HCT116 (cell line): ENCODE results near the gene ANKFN1. TPM values are rescaled to one million over a fixed set of nuclear protein-coding genes. Genes with fewer than 3 reads are reported as not detected.

Experiments used
- ATAC-seq: fragments of 200-7000 bp; cut with Tn5 transposase; 2 replicates; pipeline ENCODE4 v1.9.1; 2020; ENCODE audit warnings: mild to moderate bottlenecking, moderate library complexity
- BruUV-seq: library from RNA; stranded (reverse); fragments of 400-500 nt; replicated peaks from 2 replicates; lab custom pipeline; 2021; lab: Mats Ljungman, UMichigan
- CTCF ChIA-PET: fragments of 300-600 bp; sonication (Branson Sonifier 250); formaldehyde crosslinking; loops from one replicate; lab custom pipeline; 2021; ENCODE audit warnings: antibody characterized with exemption; lab: Charles Lee
- POLR2A ChIA-PET: fragments of 300-600, 350-600 bp; sonication (Branson Sonifier 250); formaldehyde crosslinking; loops from one replicate; lab custom pipeline; 2021; ENCODE audit warnings: antibody characterized with exemption; lab: Charles Lee
- RAD21 ChIA-PET, 2 experiments: fragments of 300-600 bp; sonication (Branson Sonifier 250); formaldehyde crosslinking; loops; one replicate each; lab custom pipeline; 2023; ENCODE audit warnings: low total read pairs in 2 of 2; ENCODE audit not compliant: uncharacterized antibody in 2 of 2, unreplicated experiment in 2 of 2, low non-redundant PET in 1 of 2; lab: Charles Lee
- DNase-seq: peaks from one replicate; pipeline ENCODE4 v3.0.0-alpha.2; 2010; ENCODE audit warnings: low read depth, low spot score
- H2AFZ ChIP-seq: fragments of 200-600 bp; shearing (Covaris generic), sonication (generic); 2 replicates; pipeline ENCODE4 v1.6.1; 2017; ENCODE audit warnings: low read depth, mixed run types, mixed read lengths, antibody characterized with exemption, low read length; ENCODE audit not compliant: poor library complexity, severe bottlenecking
- H3K27ac ChIP-seq: 2 replicates; pipeline ENCODE4 v1.5.1; 2012; ENCODE audit warnings: low read depth, low read length
- H3K27me3 ChIP-seq: fragments of 200-600 bp; sonication (generic); 2 replicates; pipeline ENCODE4 v1.6.1; 2016; ENCODE audit warnings: mixed run types, low read length, mixed read lengths; ENCODE audit not compliant: insufficient read depth
- H3K36me3 ChIP-seq, 2 experiments: fragments of 200-500 bp in 1 of 2; fragments of 200-600 bp in 1 of 2; sonication (Bioruptor generic) in 1 of 2; sonication (generic) in 1 of 2; 2 replicates each; pipeline versions ENCODE4 v1.5.1 to v1.6.1; 2014 to 2016; ENCODE audit warnings: low read length in 2 of 2, inconsistent platforms in 1 of 2, mixed read lengths in 1 of 2, mixed run types in 1 of 2; ENCODE audit not compliant: insufficient read depth in 2 of 2, control insufficient read depth in 1 of 2
- H3K4me1 ChIP-seq, 2 experiments: fragments of 200-600 bp in 1 of 2; sonication (generic) in 1 of 2; 2 replicates each; pipeline versions ENCODE4 v1.5.1 to v1.6.1; 2012 to 2017; ENCODE audit warnings: low read length in 2 of 2, inconsistent platforms in 1 of 2, mild to moderate bottlenecking in 1 of 2, mixed read lengths in 1 of 2, mixed run types in 1 of 2, moderate library complexity in 1 of 2; ENCODE audit not compliant: insufficient read depth in 2 of 2, control insufficient read depth in 1 of 2
- H3K4me2 ChIP-seq: fragments of 200-600 bp; sonication (generic); 2 replicates; pipeline ENCODE4 v1.6.1; 2017; ENCODE audit warnings: mixed run types, low read length, mixed read lengths
- H3K4me3 ChIP-seq, 2 experiments: fragments of 200-600 bp in 1 of 2; sonication (generic) in 1 of 2; replicated peaks in 1 of 2; 2 replicates each; pipeline ENCODE4 v1.5.1; 2011 to 2016; ENCODE audit warnings: low read length in 2 of 2, control low read depth in 1 of 2, low read depth in 1 of 2, mild to moderate bottlenecking in 1 of 2, mixed read lengths in 1 of 2, mixed run types in 1 of 2
- H3K79me2 ChIP-seq: fragments of 200-600 bp; sonication (generic); 2 replicates; pipeline ENCODE4 v1.6.1; 2017; ENCODE audit warnings: mild to moderate bottlenecking, mixed run types, low read length, moderate library complexity, mixed read lengths; ENCODE audit not compliant: insufficient read depth
- H3K9ac ChIP-seq: fragments of 200-600 bp; sonication (generic); 2 replicates; pipeline ENCODE4 v1.6.1; 2016; ENCODE audit warnings: low read length, mixed read lengths
- H3K9me2 ChIP-seq: fragments of 200-600 bp; sonication (generic), shearing (Covaris generic); 2 replicates; pipeline ENCODE4 v1.6.1; 2017; ENCODE audit warnings: mixed run types, mild to moderate bottlenecking, moderate library complexity; ENCODE audit not compliant: insufficient read depth
- H3K9me3 ChIP-seq, 2 experiments: fragments of 200-500 bp in 1 of 2; fragments of 200-600 bp in 1 of 2; sonication (Bioruptor generic) in 1 of 2; sonication (generic) in 1 of 2; 2 replicates each; pipeline ENCODE4 v1.6.1; 2014 to 2017; ENCODE audit warnings: low read length in 2 of 2, mixed read lengths in 2 of 2, inconsistent platforms in 1 of 2, low read depth in 1 of 2, mild to moderate bottlenecking in 1 of 2, mixed run types in 1 of 2, moderate library complexity in 1 of 2; ENCODE audit not compliant: control insufficient read depth in 1 of 2, insufficient read depth in 1 of 2
- H4K20me1 ChIP-seq: fragments of 200-600 bp; sonication (generic), shearing (Covaris generic); 2 replicates; pipeline ENCODE4 v1.6.1; 2017; ENCODE audit warnings: mixed run types, mild to moderate bottlenecking, moderate library complexity; ENCODE audit not compliant: insufficient read depth
- CBX3 ChIP-seq: IDR thresholded peaks from 2 replicates; pipeline ENCODE4 v1.6.1; 2012; ENCODE audit warnings: low read depth
- EGR1 ChIP-seq: IDR thresholded peaks from 2 replicates; pipeline ENCODE4 v1.6.1; 2012; ENCODE audit warnings: low read depth
- ELF1 ChIP-seq: IDR thresholded peaks from 2 replicates; pipeline ENCODE4 v1.6.1; 2012; ENCODE audit warnings: low read depth, borderline replicate concordance
- EZH2 ChIP-seq: fragments of 200-600 bp; sonication (generic); IDR thresholded peaks from 2 replicates; pipeline ENCODE4 v1.6.1; 2017; ENCODE audit warnings: antibody characterized with exemption, mixed run types
- EZH2phosphoT487 ChIP-seq: fragments of 200-600 bp; IDR thresholded peaks from 2 replicates; pipeline ENCODE4 v1.6.1; 2018; ENCODE audit warnings: antibody characterized with exemption, borderline replicate concordance
- POLR2A ChIP-seq: IDR thresholded peaks from 2 replicates; pipeline ENCODE4 v1.7.0; 2011; ENCODE audit warnings: borderline replicate concordance; ENCODE audit not compliant: insufficient read depth, insufficient read length; ENCODE audit errors: extremely low read depth
- POLR2AphosphoS5 ChIP-seq: IDR thresholded peaks from 2 replicates; pipeline ENCODE4 v1.6.1; 2011; ENCODE audit warnings: mild to moderate bottlenecking, low read depth, low read length, moderate library complexity
- RAD21 ChIP-seq: IDR thresholded peaks from 2 replicates; pipeline ENCODE4 v1.6.1; 2012; ENCODE audit warnings: low read depth, mild to moderate bottlenecking
- SIN3A ChIP-seq: IDR thresholded peaks from 2 replicates; pipeline ENCODE4 v1.6.1; 2012; ENCODE audit warnings: low read depth
- SP1 ChIP-seq: IDR thresholded peaks from 2 replicates; pipeline ENCODE4 v1.6.1; 2012; ENCODE audit warnings: low read depth
- SRF ChIP-seq: IDR thresholded peaks from 2 replicates; pipeline ENCODE4 v1.6.1; 2012; ENCODE audit warnings: low read depth
- TCF7L2 ChIP-seq: IDR thresholded peaks from 2 replicates; pipeline ENCODE4 v1.7.0; 2011; ENCODE audit warnings: borderline replicate concordance, inconsistent platforms; ENCODE audit not compliant: insufficient read depth, insufficient read length; ENCODE audit errors: extremely low read depth
- YY1 ChIP-seq: IDR thresholded peaks from 2 replicates; pipeline ENCODE4 v1.6.1; 2011; ENCODE audit warnings: low read length, low read depth, moderate library complexity, mild to moderate bottlenecking; ENCODE audit not compliant: insufficient replicate concordance; ENCODE audit errors: extremely low read depth
- ZFX ChIP-seq: fragments of 450-650 bp; IDR thresholded peaks from 2 replicates; pipeline ENCODE4 v1.6.1; 2017
- ZNF274 ChIP-seq: fragments of 200-500 bp; sonication (Bioruptor generic); IDR thresholded peaks from 2 replicates; pipeline ENCODE4 v1.6.1; 2014; ENCODE audit warnings: mild to moderate bottlenecking, low read depth, low read length, inconsistent platforms
- intact Hi-C: fragments of 100-400 bp; cut with micrococcal nuclease; formaldehyde crosslinking; loops from 2 replicates; pipeline ENCODE4 v1.10.0; 2022
- total RNA-seq: library from RNA; stranded (reverse); gene quantifications from one replicate; pipeline ENCODE4 v1.2.1, GENCODE V29; 2021; ENCODE audit not compliant: unreplicated experiment
- TF ChIP-seq, protein P1 (sequence below): IDR thresholded peaks from 2 replicates; pipeline ENCODE4 v1.6.1; 2011; ENCODE audit warnings: mild to moderate bottlenecking, low read length, moderate library complexity; ENCODE audit not compliant: insufficient replicate concordance; ENCODE audit errors: extremely low read depth
- TF ChIP-seq, protein P2 (sequence below): IDR thresholded peaks from 2 replicates; pipeline ENCODE4 v1.6.1; 2012; ENCODE audit warnings: low read depth
- TF ChIP-seq, protein P3 (sequence below): IDR thresholded peaks from 2 replicates; pipeline ENCODE4 v1.6.1; 2012

Gene ANKFN1
- total RNA-seq, 1 experiment from 2014 or later, result 1.1 TPM

DNA sequence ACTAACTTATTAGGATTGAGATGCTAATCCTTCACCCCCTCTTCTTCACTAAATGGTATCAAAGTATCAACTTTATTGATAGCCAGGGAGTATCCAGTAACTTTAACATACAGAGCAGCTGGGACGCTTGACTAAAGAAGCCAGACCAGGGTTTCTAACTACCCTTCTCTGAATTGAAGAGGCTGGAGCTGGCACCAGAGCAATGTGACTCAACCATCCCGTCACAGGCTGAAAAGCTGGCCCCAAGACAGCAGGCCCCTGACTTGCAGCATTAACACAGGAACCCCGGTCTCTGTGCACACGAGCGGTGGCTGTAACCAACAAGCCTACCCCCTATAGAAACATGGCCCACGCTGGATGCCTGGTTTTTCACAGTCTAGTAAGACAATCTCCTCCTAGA lies 59.8 kb downstream of the ANKFN1 start:
- BruUV-seq, result no TSS peak
- H4K20me1 ChIP-seq, result no peaks in the 10 kb centered on the region
- RAD21 ChIA-PET, result no interaction called here
- TF ChIP-seq TCF7L2 (no peak), ZFX (no peak), CBX3 (no peak), EZH2 (no peak), EGR1 (no peak), RAD21 (no peak), YY1 (no peak), SRF (no peak), POLR2A (no peak), SIN3A (no peak), EZH2phosphoT487 (no peak), ZNF274 (no peak), ELF1 (no peak), SP1 (no peak), POLR2AphosphoS5 (no peak)
- TF ChIP-seq, protein P1, sequence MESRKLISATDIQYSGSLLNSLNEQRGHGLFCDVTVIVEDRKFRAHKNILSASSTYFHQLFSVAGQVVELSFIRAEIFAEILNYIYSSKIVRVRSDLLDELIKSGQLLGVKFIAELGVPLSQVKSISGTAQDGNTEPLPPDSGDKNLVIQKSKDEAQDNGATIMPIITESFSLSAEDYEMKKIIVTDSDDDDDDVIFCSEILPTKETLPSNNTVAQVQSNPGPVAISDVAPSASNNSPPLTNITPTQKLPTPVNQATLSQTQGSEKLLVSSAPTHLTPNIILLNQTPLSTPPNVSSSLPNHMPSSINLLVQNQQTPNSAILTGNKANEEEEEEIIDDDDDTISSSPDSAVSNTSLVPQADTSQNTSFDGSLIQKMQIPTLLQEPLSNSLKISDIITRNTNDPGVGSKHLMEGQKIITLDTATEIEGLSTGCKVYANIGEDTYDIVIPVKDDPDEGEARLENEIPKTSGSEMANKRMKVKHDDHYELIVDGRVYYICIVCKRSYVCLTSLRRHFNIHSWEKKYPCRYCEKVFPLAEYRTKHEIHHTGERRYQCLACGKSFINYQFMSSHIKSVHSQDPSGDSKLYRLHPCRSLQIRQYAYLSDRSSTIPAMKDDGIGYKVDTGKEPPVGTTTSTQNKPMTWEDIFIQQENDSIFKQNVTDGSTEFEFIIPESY, result no peak
- TF ChIP-seq, protein P2, sequence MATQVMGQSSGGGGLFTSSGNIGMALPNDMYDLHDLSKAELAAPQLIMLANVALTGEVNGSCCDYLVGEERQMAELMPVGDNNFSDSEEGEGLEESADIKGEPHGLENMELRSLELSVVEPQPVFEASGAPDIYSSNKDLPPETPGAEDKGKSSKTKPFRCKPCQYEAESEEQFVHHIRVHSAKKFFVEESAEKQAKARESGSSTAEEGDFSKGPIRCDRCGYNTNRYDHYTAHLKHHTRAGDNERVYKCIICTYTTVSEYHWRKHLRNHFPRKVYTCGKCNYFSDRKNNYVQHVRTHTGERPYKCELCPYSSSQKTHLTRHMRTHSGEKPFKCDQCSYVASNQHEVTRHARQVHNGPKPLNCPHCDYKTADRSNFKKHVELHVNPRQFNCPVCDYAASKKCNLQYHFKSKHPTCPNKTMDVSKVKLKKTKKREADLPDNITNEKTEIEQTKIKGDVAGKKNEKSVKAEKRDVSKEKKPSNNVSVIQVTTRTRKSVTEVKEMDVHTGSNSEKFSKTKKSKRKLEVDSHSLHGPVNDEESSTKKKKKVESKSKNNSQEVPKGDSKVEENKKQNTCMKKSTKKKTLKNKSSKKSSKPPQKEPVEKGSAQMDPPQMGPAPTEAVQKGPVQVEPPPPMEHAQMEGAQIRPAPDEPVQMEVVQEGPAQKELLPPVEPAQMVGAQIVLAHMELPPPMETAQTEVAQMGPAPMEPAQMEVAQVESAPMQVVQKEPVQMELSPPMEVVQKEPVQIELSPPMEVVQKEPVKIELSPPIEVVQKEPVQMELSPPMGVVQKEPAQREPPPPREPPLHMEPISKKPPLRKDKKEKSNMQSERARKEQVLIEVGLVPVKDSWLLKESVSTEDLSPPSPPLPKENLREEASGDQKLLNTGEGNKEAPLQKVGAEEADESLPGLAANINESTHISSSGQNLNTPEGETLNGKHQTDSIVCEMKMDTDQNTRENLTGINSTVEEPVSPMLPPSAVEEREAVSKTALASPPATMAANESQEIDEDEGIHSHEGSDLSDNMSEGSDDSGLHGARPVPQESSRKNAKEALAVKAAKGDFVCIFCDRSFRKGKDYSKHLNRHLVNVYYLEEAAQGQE, result no peak
- TF ChIP-seq, protein P3, sequence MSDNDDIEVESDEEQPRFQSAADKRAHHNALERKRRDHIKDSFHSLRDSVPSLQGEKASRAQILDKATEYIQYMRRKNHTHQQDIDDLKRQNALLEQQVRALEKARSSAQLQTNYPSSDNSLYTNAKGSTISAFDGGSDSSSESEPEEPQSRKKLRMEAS, result no peak
- TF ChIP-seq, all 23 proteins: peak for 0
- Histone ChIP-seq H3K27me3 (peaks cover 12% of the 10 kb centered on the region; the same call in 1 of the 2 replicates), H3K9me3 (no peaks in the 10 kb centered on the region), H3K36me3 (no peaks in the 10 kb centered on the region), H3K79me2 (no peaks in the 10 kb centered on the region), H2AFZ (no peak overlapping the region), H3K9ac (no peak overlapping the region), H3K4me3 (no peak overlapping the region), H3K4me2 (no peak overlapping the region), H3K4me1 (no peaks in the 10 kb centered on the region), H3K9me2 (no peaks in the 10 kb centered on the region), H3K27ac (no peak overlapping the region)
- intact Hi-C loops, result no loop called here
- ChIA-PET POLR2A (no interaction called here), CTCF (no interaction called here)
- DNase-seq, result no peak
- ATAC-seq, result no peak
